GDM1 (cell line): ENCODE measurements around the gene MDFIC2.
"Not testable (repeated sequence)": the region's sequence is repeated elsewhere in the genome, so short reads cannot be mapped to it uniquely, and the experiment has no call there.

Source experiments
- DNase-seq: peaks from one replicate; lab custom pipeline; 2025; lab: John Stamatoyannopoulos, UW

MDFIC2 gene

DNA sequence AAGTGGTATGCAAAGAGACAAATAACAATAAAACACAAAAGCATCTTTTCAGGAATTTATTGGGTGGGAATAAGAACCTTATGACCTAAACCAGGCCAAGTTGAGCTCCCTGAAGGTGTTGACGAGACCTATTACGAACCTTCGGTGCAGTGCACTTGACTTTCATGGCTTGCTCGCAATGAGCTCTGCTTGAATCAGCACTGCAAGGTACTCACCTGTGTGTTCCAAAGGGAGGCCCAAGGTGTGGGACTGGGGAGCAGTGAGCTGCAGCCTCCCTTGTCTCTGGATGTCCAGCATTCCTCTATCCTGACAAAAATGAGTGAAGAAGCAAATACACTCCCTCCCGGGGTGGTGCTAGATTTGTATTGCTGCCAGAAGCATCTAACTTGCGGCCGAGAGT is at the start of gene MDFIC2:
MDFIC2 (minus strand) TSS at position 303 of the 400 bp plus-strand sequence. CDS start 665 bp downstream, outside the sequence.
- DNase-seq = no peak

DNA sequence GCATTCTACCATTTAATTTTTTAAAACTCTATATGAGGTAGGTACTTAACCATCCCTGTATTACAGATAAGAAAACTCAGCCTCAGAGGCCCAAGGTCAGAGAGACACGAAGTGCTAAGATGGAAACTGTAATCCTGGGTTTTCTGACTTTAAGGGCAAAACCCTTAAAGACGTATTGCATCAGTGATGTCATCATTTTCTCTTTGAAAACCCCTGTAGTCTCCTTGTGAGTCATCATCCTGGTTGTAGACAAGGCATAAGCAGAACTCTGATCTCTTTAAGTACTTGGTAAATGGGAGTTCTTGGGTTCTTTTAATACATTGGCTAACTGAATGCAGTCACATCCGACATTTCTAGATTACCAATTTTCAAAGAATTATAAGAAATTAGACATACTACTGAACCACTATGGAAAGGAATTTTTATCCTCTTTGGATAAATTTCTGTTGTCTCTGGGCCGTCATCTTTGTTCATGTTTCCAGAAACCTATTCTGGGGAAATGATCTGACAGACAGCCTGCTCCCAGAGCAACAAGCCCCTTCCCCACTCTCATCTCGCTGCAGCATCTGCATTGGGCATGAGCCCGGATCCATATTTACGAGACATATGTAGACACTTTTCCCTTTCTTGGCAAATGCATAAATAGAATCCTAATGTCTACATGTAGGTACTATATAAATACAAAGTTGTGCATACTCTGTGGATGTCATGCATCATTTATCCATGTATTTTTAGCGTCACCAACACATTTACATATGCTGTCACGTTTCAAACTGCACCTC is 48.7 kb upstream of the MDFIC2 start:
- no peak for DNase-seq

DNA sequence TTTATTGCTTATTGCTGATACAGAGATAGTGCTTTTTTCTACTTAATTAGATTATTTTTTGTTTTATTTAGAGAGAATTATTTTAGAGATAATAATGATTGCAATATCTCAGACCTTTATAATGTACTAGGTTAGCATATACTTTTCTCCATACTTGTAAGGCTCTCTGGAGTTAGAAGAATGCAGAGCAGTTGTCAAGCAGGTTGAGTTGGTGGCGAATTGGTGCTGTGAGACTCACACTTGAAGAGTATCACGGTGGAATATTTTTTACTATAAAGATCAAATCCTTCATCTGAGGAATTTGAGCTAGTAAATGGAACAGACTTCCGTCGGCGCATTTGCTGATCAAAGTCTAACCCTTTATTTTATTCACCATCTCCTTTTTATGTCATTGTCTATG is 47.3 kb upstream of the MDFIC2 start:
- DNase-seq = no peak

DNA sequence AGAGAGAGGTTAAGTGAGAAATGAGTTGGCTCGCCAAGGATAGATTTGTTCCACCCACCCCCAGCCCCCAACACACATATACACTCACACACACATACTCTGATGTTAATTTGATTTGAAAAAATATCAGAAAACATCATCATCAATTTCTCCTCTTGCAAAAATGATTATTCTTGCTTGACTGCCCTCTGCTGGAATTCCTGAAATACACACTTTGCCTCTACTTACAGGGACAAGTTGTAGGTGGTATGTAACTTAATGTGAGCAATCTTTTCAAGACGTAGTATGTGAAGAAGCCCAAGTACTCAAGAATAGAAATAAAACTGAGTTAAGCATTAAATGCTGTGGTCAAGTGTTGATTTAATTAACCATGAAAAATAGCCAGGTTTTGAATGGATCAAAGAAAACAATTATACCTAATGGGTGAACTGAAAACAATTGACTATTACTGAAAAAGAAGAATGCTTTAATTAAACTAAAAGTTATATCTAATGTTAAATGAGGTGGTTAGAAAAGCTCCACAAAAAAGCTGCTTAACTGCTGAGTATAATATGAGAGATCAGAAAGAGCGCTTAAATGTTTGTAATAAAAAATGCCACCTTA is 46.6 kb upstream of the MDFIC2 start:
- DNase-seq = no peak

DNA sequence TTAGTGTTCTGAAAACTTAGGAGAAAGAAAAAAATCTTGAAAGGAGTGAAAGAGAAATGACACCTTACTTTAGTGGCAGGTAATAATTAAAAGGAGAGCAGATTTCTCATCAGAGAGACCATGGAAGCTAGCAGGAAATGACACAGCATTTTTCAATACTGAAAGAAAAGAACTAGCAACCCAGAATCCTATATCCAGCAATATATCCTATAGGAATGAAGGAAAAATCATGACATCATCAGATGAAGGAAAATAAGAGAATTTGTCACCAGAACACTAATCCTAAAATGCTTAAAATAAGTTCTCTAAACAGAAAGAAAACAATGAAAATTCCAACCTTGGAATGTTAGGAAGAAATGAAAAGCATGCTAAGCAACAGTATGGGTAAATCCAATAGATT is 39.8 kb upstream of the MDFIC2 start:
- no peak for DNase-seq

DNA sequence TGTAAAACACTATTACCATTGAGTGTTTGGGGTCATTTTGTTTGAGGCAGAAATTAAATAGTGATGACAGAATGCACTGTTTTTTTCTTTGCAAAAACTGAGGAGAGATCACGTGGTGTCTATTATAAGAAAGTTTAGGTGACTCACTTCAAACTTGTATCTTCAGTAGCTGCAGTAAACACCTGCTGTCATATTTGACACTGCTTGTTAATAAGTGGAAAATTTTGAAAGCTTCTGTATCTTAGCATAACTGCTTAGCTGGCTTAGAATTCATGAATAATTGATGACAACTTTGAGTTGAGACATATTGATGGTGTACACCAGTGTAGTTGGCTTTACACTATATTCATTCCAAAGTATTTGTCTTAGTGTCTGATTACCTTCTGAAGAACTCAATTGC is 29.7 kb upstream of the MDFIC2 start:
- DNase-seq = no peak

DNA sequence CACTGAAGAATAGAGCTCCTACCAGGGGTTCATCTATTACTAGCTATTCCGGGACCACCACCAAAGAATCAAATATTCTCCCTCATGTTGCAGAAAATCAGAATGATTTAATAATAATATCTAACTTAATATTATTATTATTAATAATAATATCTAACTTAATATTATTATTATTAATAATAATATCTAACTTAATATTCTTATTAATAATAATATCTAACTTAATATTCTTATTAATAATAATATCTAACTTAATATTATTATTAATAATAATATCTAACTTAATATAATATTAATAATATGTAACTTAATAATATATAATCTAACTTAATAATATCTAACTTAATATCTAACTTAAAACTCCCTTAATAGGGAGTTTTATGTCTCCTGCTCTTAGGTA is 24.4 kb upstream of the MDFIC2 start:
- DNase-seq = not testable (repeated sequence)

DNA sequence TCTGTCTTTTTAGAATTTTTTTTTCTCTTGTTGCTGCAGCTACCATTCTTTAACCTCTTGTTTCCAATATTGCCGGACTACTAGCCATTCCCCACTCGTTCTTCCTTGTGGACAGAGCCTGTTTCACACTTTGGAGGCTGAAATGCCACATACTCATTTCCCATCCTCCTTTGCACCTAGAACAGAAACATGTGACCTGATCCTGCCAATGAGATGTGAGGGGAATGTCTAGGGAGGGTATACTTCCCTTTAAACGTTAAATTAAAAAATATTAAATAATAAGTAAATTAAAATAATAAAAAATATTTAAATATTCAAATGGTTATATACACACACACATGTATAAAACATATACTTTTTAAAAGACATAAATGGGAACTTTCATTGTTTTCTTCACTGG is 20.6 kb upstream of the MDFIC2 start:
- no peak for DNase-seq

DNA sequence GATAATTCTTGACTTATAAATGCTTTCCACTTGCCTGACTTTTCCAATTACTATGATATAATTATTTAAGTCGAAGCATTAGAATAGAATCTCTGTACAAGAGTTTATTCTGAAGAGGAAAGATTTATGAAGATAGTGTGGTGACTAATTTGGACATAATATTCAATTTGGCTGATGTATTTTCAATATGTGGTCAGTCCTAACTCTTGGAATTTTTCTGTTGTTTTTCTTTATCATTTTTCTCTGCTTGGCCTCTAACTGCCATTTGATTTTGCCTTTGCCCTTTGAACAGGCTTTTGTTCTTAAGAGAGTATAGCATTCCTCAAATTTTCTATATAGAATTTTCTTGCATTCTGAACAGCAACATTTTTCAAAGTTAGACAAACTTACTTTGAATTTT is 2.6 kb upstream of the MDFIC2 start:
- no peak for DNase-seq

DNA sequence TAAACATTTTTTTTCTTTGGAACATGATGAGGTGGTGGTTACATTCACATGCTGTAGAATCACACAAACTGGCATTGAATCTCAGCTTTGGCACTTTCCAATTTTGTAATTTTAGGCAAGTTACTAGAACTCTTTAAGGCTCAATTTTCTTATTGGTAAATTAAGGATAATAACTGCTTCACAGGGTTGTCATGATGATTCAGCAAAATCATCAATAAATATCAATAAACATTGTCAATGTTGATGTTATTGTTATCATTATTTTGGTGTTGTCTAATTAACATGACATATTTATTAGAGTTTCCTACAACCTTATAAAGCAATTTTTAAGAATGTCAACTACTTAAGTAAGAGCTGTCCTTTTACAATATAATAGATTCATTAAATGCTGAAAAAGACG is 1.6 kb downstream of the MDFIC2 start:
- no peak for DNase-seq

DNA sequence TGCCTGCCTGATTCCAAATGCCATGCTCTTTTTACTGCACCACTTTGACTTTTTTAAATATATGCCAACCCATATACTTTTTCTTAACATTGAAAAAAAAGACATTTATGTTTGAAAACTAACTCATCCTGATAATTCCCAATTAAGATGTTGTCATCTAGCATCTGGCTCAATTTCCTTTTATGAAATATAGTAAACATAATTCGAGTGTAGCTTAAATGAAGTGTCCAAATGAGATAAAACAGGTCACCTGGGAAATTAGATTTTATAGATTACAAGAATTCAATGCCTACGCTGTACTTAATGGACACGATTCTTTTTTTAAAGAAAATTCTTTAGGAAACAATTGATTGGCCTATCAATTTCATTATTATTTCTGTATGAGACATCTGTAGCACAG is 2.8 kb downstream of the MDFIC2 start:
- DNase-seq = no peak

DNA sequence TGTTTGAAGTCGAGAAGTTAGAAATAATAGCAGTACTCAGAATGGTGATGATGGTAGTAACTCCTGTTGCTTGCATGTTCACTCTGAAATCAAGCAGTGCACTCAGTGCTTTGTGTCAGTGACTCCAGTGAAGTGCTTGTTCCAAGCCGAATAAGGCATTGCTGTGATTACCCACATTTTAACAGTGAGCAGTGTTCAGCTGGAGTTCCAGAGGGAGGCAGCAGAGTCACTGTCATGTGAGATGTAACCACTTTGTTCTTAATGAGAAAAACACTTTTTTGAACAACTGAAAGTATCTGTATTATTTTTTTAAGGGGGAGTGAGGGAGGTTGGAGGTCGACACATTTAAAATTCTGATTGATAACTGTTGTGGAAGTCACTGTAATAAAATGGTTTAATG is 3.7 kb downstream of the MDFIC2 start:
- no peak for DNase-seq

DNA sequence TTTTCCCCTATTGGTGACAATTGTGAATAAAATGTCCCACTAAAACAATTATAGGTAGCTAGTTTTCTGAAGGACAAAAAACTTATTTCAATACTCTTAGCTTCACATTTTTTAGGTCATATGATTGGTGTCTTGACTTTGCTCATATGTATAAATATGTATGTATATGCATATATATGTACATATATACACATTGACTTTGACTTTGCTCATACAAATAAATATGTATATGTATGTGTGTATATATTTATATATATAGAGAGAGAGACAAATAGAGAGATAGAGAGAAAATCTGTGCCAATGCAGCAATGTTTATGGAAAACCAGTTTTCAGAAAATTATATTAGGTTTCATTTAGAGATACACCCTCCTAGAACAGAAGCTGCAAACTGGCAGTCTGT is 5.7 kb downstream of the MDFIC2 start:
- DNase-seq = no peak

DNA sequence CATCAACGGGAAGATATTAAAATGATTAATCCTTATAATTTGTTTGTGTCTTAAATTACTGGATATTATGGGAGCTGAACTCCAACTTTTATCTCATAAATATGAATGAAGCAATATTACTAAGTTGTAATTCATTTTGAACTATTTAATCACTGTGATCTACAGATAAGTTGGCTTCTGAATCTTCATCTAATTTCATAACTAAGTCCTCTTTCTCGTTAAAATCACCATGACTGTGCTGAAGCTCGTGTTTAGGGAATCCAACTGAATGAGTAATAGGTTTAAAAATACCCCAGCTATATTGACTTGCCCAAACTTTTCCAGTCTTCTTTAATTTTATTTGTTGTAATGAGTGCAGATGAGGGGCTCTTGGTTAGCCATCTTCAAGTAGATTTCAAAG is 14.1 kb downstream of the MDFIC2 start:
- DNase-seq = no peak

DNA sequence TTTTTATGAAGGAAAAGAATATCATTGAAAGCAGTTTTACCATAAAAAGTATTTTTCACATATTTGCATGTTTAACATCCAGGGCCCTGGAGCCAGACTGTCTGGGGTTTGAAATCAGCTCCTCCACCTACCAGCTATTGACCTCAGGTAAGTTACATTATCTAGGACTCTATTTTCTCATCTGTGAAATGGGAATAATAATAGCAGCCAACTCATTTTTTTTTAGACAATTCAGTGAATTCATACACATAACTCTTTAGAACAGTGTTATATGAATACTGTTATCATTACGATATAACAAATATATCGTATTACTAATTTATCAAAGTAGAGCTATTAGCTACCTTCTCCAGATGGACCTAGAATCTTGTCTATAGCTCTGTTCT is 21.3 kb downstream of the MDFIC2 start:
- no peak for DNase-seq

DNA sequence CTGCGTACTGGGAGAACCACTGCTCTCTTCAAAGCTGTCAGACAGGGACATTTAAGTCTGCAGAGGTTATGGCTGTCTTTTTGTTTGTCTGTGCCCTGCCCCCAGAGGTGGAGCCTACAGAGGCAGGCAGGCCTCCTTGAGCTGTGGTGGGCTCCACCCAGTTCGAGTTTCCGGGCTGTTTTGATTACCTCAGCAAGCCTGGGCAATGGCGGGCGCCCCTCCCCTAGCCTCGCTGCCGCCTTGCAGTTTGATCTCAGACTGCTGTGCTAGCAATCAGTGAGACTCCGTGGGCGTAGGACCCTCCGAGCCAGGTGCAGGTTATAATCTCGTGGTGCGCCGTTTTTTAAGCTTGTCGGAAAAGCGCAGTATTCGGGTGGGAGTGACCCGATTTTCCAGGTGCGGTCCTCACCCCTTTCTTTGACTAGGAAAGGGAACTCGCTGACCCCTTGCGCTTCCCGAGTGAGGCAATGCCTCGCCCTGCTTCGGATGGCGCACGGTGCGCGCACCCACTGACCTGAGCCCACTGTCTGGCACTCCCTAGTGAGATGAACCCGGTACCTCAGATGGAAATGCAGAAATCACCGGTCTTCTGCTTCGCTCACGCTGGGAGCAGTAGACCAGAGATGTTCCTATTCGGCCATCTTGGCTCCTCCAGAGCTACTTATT is 21.9 kb downstream of the MDFIC2 start:
- DNase-seq = not testable (repeated sequence)

DNA sequence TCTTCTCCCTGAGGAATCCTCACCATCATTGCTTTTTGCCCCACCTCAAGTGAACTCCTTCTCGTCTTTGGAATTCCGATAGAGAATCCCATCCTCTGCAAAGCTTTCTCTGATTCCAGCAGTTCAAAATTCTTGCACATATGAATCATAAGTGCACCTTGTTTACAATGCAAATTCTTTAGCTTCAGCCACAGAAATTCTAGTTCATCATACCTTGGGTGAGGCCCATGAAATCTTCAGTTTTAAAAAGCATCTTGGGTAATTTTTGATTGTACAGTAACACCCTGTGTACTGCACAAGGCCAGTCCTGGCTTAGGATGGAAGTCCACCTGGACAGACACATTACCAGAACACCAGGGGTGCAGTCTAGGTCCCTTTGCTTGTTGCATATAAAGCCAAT is 30.8 kb downstream of the MDFIC2 start:
- no peak for DNase-seq

DNA sequence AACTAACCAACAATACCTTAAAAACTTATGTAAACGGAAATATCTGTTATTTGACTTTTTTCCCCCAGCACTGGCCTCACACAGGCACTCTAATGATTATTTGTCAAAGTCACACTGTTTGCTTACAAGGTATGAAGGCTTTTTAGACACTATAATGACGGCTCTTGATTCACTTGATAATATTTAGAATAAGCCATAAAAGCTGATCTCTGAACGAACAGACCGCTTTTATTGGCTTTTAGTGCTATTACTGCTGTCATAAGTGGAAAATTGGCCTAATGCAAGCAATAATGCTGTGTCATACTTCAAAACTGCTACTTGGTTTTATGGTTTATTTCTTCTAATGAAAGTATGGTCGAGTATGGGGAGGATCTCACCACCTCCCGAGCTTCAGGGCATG is 35.1 kb downstream of the MDFIC2 start:
- no peak for DNase-seq

DNA sequence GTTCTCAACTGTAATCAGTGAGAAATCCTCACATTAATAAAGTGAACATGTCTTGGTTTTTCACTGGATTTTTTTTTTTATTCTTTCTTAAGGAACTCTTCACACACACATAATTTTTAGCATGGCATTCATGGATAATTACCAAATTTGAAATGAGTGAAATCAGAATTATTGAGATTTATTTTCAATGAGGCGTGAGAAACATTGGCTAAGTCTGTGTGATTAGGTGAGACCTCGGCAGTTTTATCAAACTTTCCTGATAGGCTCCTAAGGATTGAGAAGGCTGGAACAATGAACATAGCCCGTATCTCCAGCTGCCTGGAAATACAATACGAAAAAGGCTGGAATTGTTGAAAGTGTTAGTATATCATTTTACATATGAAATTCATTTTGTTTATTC is 35.5 kb downstream of the MDFIC2 start:
- DNase-seq = no peak

DNA sequence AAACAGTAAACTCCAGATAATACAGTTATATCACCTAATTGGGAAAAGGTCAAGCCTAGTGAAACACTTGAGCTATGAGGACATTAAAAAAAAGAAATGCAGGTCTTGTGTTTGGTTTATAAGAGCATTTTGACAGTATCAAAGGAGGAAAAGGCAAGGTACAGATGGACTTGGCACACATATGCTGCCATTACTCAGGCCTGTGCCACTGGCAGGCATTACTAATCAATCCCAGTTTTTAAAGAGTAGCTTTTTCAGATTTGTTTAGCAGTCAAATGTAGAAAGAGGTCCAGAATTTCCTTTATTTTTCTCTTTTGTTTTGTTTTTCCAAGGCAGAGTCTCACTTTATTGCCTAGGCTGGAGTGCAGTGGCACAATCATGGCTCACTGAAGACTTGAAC is 38.9 kb downstream of the MDFIC2 start:
- DNase-seq = no peak

DNA sequence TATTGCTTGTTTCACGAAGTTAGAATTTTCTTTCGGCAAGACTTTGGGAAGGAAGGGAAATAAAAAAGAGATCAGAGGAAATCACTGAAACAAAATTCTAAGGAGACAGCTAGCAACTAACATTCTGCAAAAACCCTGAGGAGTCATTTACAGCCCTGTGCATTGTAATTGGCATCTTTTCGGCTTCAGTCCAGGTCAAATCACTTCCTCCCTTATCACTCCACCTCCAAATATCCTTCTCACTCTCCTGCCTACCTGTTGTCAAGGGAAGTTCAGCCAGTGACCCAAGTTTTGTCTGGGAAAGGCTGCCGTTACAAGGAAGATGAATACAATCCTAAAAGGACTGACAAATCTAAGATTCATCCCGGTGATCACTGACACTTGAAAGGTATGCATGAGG is 39.6 kb downstream of the MDFIC2 start:
- no peak for DNase-seq

DNA sequence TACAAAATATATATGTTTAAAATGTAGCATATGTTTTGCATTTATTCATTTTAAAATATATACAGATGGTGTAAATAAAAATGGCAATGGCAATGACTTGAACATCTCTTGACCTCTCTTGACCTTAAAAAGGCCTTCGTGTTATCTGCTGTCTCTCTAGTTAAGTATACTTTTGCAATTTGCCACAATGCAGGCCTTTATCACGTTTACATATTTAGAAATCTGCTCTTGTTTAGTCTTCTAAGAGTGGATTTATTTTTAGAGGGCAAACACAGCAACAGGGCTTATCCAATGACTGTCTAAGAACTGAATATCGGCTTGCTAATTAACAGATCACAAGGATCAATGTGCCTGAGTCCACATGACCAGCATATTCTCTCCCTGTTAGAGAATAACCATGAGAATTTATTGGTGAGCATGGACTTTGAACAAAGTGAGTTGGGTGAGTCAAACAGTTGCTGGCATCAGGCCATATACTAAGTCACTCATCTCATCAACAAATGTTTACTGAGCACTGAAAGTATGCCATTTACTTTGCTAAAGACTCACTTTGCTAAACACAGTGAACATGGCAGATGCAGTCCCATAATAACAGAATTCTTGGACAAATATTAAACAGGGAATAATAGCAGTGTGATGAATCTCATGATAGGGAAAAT is 48.2 kb downstream of the MDFIC2 start:
- DNase-seq = no peak

DNA sequence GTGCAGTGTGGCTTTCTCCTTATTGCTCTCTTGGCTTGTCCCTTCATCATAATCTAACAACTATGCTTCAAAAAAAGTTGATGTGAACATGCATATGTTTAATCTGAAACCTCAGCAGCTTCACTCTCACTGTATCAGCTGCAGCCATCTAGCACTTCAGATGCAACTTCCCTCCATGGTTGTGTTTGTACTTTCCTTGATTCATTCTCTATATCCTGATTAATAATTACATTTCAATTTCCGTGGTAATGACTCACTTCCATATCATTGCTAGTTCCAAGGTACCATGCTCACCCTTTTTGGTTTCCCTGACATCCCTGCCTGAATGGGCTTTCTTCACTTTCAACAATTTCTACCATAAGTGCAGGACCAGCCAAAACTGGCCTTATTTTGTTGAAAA is 51.2 kb downstream of the MDFIC2 start:
- DNase-seq = no peak
